Aorta (tissue), 5 donors: ENCODE measurements around the gene ADCY10. TPM values are rescaled to one million over a fixed set of nuclear protein-coding genes. Genes with fewer than 3 reads are reported as not detected.

Experiments used
- ATAC-seq: fragments of 200-7000 bp; cut with Tn5 transposase; one replicate; pipeline ENCODE4 v1.9.1; 2022; ENCODE audit warnings: moderate library complexity; ENCODE audit not compliant: low FRiP score
- DNase-seq, 2 donors: peaks; one replicate each; pipeline ENCODE4 v3.0.0-alpha.2; 2020
- H3K27ac ChIP-seq, 2 donors: one replicate each; pipeline ENCODE4 v1.5.1; 2013; ENCODE audit warnings: low read length in 2 of 2, mild to moderate bottlenecking in 2 of 2, moderate library complexity in 2 of 2, control low read depth in 1 of 2, inconsistent platforms in 1 of 2, low read depth in 1 of 2
- H3K27me3 ChIP-seq, 2 donors: one replicate each; pipeline ENCODE4 v1.6.1; 2013; ENCODE audit warnings: control low read depth in 1 of 2, low read length in 1 of 2, mild to moderate bottlenecking in 1 of 2, moderate library complexity in 1 of 2; ENCODE audit not compliant: insufficient read depth in 2 of 2, control insufficient read depth in 1 of 2
- H3K36me3 ChIP-seq, 2 donors: one replicate each; pipeline ENCODE4 v1.6.1; 2013; ENCODE audit warnings: control low read depth in 1 of 2, low read length in 1 of 2, mild to moderate bottlenecking in 1 of 2; ENCODE audit not compliant: insufficient read depth in 2 of 2, control insufficient read depth in 1 of 2
- H3K4me1 ChIP-seq, 2 donors: one replicate each; pipeline ENCODE4 v1.6.1; 2013; ENCODE audit warnings: low read length in 2 of 2, control low read depth in 1 of 2, mild to moderate bottlenecking in 1 of 2, moderate library complexity in 1 of 2; ENCODE audit not compliant: insufficient read depth in 2 of 2, control insufficient read depth in 1 of 2
- H3K4me3 ChIP-seq, 2 donors: one replicate each; pipeline ENCODE4 v1.5.1; 2013; ENCODE audit warnings: low read length in 2 of 2, control low read depth in 1 of 2, mild to moderate bottlenecking in 1 of 2
- H3K9me3 ChIP-seq: one replicate; pipeline ENCODE4 v1.6.1; 2013; ENCODE audit warnings: mild to moderate bottlenecking, low read length; ENCODE audit not compliant: control insufficient read depth
- WGBS, 2 donors: extraction: QIAGEN DNeasy Blood & Tissue Kit; methylation state at CpG; one replicate each; pipeline ENCODE4 v1.1.7; 2013; 5-methylcytosine and 5-hydroxymethylcytosine counted together
- intact Hi-C, 2 donors: fragments of 100-400 bp; cut with DNase I; formaldehyde crosslinking; loops; one replicate each; pipeline versions ENCODE4 v1.14.2 to v1.15.0; 2022
- polyA plus RNA-seq, 2 donors: library from polyadenylated mRNA; stranded (reverse); fragments of 200-250 nt; gene quantifications; one replicate each; pipeline ENCODE4 v1.2.3, GENCODE V29; 2013
- total RNA-seq, 2 donors: library from RNA; stranded (reverse); fragmentation: NEBNext Ultra II Directional; extraction: Animal tissue kit (Norgen Biotek cat#: 25700); gene quantifications; one replicate each; pipeline ENCODE4 v1.2.1, GENCODE V29; 2021
- donor health status: healthy with polysubstance abuse.
- donor health status: Bipolar disorder and iron deficiency.
- donor health status: DM: no; HTN: no; CAD: no.
- donor health status: DM: no; HTN: no; CAD: no.
- donor health status: DM: yes; HTN: yes; CAD: no.

Gene ADCY10
- total and polyA plus RNA-seq, 4 donors: 0.13 to 0.24 (median 0.16) TPM

DNA sequence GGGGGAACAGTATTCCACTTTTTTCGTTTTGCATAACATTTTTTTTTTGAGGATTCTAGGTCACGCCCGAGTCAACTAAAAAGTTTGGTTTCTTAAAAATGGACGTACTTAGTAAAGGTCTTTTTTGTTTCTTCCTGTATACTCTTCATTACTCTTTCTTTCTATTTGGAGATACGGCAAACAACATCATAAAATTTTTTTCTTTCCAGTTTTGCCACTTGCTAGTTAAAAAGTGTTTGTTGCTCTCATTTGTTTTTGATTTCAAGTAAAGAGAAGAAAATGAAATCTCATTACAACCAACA, 23.7 kb upstream of the ADCY10 start:
- H3K4me1 ChIP-seq: no peaks in the 10 kb centered on the region
- 1% methylated on average over 5 of the region's 5 CpGs for WGBS, 2 donors

GRCh38 chr1:167936930-167937708, 23.2 kb upstream of the ADCY10 start, which contains the start of gene MPC2:
Gene MPC2, minus strand, starts transcription at chr1:167937072. Its CDS starts 1,231 bp downstream, at chr1:167935841.
- ATAC-seq (peak; percentile 47), DNase-seq (peak; percentile 78 to 86)
- Histone ChIP-seq H3K9me3 (no peaks in the 10 kb centered on the region), H3K4me1 (no peaks in the 10 kb centered on the region), H3K4me3 (peak within 1 kb of the TSS; percentile 84 to 94), H3K27me3 (no peaks in the 10 kb centered on the region), H3K27ac (peak within 1 kb of the TSS; percentile 62 to 91), H3K36me3 (no peaks in the 10 kb centered on the region)
- intact Hi-C loops: loop anchor here (2.0 to 10.0 kb wide), 4 partner anchors 115 to 222 kb away; no protein-coding TSS in a partner anchor
- 0 to 1% methylated on average over 51 of the region's 51 CpGs for WGBS, 2 donors

More for the DNA sequence above, 23.7 kb upstream of the ADCY10 start:
- Histone ChIP-seq H3K9me3 (no peaks in the 10 kb centered on the region), H3K36me3 (no peaks in the 10 kb centered on the region), H3K4me3 (peak overlapping the region; percentile 84 to 94), H3K27me3 (no peaks in the 10 kb centered on the region), H3K27ac (no peak overlapping the region)
- ATAC-seq (no peak), DNase-seq (no peak)
- intact Hi-C loops: loop anchor here (2.0 to 10.0 kb wide), 4 partner anchors 115 to 223 kb away; no protein-coding TSS in a partner anchor

DNA sequence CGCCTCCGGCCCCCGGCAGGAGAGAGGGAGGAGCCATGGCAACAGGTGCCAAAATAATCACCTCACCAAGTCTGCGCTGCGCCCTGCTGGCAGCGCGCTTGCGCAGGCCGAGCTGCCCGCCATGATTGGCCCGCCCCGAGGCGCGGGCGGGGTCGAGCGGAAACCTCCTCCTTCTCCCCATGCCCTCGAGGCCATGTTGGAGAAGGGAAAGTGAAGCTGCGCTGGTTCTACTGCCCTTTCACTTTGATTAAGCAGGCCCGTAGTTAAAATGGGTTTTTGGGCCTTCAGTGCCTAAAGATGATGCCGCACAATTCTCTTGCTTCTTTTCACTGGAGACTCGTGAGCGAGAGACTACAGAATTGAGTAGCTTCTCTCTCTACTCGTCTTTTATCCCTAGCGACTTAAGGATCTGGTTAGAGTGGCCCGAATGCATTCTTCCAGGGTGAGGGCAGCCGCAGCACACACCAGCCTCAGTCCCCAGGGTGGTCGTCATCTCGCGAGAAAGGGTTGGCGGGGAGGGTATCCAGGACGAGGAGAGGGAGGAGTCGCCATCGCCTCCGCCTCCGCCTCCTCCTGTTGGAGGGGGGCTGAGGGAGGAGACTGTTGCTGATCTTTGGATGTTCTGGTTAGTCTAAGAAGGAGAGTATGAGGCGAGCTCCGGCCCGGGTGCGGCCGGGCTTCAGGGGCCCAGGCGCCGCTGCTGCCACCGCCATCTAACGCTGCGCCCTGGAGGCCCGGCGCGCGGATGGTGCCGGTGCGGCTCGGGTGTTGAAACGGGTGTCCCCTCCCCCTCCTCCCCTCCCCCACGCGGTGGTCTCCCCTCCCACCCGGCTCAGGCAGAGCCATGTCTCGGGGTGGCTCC, 22.4 kb upstream of the ADCY10 start, which contains the start of gene DCAF6:
DCAF6 (plus strand) TSS at position 616 of the 862 bp plus-strand sequence; CDS start at position 845, 229 bp downstream.
- ATAC-seq (peak; percentile 98), DNase-seq (peak; percentile 98)
- Histone ChIP-seq H3K27ac (peak within 1 kb of the TSS; percentile 62 to 91), H3K4me3 (peak within 1 kb of the TSS; percentile 84 to 94), H3K9me3 (no peaks in the 10 kb centered on the region), H3K36me3 (no peaks in the 10 kb centered on the region), H3K27me3 (no peaks in the 10 kb centered on the region), H3K4me1 (no peaks in the 10 kb centered on the region)
- intact Hi-C loops: loop anchor here (2.0 to 10.0 kb wide), 4 partner anchors 114 to 221 kb away; no protein-coding TSS in a partner anchor
- 0% methylated on average over 41 to 58 of the region's 58 CpGs for WGBS, 2 donors

GRCh38 chr1:167935216-167936067, 21.5 kb upstream of the ADCY10 start:
- H3K4me1 ChIP-seq: no peaks in the 10 kb centered on the region
- no peaks in the 10 kb centered on the region for H3K36me3 ChIP-seq
- H3K27me3 ChIP-seq: no peaks in the 10 kb centered on the region
- H3K9me3 ChIP-seq: no peaks in the 10 kb centered on the region
- peak overlapping the region; percentile 77 to 79 for H3K4me3 ChIP-seq
- DNase-seq (no peak), ATAC-seq (peak; percentile 21)
- 0% methylated on average over 36 to 45 of the region's 45 CpGs for WGBS, 2 donors
- intact Hi-C loops: loop anchor here (2.0 to 10.0 kb wide), 4 partner anchors 113 to 221 kb away; no protein-coding TSS in a partner anchor
- H3K27ac ChIP-seq: peak overlapping the region; percentile 58 to 83

- DNase-seq (no peak), ATAC-seq (no peak)
- intact Hi-C loops: loop anchor here (5.0 to 10.0 kb wide), 3 partner anchors 112 to 220 kb away; no protein-coding TSS in a partner anchor
- Histone ChIP-seq H3K9me3 (no peaks in the 10 kb centered on the region), H3K27me3 (no peaks in the 10 kb centered on the region), H3K36me3 (no peaks in the 10 kb centered on the region), H3K27ac (peak overlapping the region; percentile 58 to 83), H3K4me1 (no peaks in the 10 kb centered on the region), H3K4me3 (peak overlapping the region; percentile 77 to 79)
- WGBS, 2 donors: 4 to 6% methylated on average over 4 of the region's 4 CpGs
Observed at GRCh38 chr1:167934426-167935215, 20.7 kb upstream of the ADCY10 start.

DNA sequence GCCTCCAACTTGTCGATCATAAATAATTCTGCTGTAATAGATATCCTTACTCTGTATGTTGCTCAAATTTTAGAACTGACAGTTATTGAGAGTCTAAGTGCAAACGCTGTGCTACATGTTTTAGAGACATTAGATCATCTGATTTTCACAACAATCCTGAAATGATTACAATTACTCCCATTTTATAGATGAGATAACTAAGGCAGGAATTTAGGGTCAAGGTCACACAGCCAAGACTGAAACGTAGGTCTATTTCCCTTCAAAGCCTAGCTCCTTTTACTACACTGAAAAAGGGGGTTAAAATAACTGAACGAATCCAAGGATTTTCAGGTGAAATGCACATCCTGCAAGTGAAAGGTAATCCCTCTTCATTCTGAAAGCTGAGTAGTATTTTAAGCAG, 19.9 kb upstream of the ADCY10 start:
- Histone ChIP-seq H3K9me3 (no peaks in the 10 kb centered on the region), H3K27me3 (no peaks in the 10 kb centered on the region), H3K4me1 (no peaks in the 10 kb centered on the region), H3K36me3 (no peaks in the 10 kb centered on the region), H3K4me3 (peak overlapping the region in 1 of 2 donors; percentile 24), H3K27ac (no peak overlapping the region)
- intact Hi-C loops: loop anchor here in 1 of 2 donors (10.0 kb wide), 1 partner anchor 219 kb away; no protein-coding TSS in a partner anchor
- no peak for ATAC-seq
- 47 to 49% methylated on average over 4 of the region's 4 CpGs for WGBS, 2 donors
- no peak for DNase-seq

GRCh38 chr1:167929725-167930124, 15.8 kb upstream of the ADCY10 start:
- no peak overlapping the region for H3K27ac ChIP-seq
- no peaks in the 10 kb centered on the region for H3K36me3 ChIP-seq
- WGBS, 2 donors: 11 to 15% methylated on average over 1 of the region's 1 CpG

More at GRCh38 chr1:167929725-167930124, 15.8 kb upstream of the ADCY10 start:
- no peak for ATAC-seq
- Histone ChIP-seq H3K4me3 (no peak overlapping the region), H3K9me3 (no peaks in the 10 kb centered on the region), H3K27me3 (no peaks in the 10 kb centered on the region), H3K4me1 (no peaks in the 10 kb centered on the region)
- intact Hi-C loops: loop anchor here in 1 of 2 donors (10.0 kb wide), 1 partner anchor 215 kb away; no protein-coding TSS in a partner anchor
- no peak for DNase-seq
